Measurements from ENCODE around the gene MID1.
"Not testable (repeated sequence)": the region's sequence is repeated elsewhere in the genome, so short reads cannot be mapped to it uniquely, and the experiment has no call there.

The MID1 gene

DNA sequence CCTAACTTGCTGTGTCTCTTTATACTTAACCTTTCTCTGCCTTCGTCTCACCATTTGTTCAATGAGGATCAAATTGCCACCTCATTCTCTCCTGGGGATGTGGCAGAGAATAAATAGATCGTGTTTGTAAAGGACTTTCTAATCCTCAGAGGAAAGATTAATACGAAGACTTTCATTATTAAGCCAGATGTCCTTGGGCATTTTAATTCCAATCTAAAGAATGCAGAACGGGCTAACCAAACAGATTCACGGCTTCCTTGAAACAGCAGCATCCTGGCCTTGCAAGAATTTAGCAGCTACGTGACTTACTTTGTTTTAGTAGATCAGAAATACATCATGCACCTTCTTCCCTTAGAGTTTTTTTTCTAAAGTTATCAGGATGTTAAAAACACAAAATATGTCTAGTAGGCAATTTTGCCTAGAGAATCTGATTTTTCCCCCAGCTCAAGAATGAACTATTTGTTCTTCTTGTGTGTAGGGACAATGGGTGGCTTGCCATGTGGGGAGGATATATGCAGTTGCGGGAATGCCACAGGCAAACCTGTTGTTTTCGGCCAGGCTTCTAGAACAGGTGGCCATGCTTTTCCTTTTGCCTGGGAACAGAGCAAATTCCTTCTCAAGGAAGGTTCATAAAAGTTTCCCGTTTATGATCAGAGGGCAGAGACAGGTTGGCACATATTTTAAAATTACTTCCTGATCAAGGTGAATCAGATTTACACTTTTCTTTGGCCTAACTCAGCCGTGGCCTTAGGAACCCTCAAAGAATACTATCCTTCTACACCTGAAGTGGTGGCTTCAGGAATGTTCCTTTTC lies 3.0 kb downstream of the MID1 start:
- peak; percentile 65 for DNase-seq (ENCODE audit: low read depth)

DNA sequence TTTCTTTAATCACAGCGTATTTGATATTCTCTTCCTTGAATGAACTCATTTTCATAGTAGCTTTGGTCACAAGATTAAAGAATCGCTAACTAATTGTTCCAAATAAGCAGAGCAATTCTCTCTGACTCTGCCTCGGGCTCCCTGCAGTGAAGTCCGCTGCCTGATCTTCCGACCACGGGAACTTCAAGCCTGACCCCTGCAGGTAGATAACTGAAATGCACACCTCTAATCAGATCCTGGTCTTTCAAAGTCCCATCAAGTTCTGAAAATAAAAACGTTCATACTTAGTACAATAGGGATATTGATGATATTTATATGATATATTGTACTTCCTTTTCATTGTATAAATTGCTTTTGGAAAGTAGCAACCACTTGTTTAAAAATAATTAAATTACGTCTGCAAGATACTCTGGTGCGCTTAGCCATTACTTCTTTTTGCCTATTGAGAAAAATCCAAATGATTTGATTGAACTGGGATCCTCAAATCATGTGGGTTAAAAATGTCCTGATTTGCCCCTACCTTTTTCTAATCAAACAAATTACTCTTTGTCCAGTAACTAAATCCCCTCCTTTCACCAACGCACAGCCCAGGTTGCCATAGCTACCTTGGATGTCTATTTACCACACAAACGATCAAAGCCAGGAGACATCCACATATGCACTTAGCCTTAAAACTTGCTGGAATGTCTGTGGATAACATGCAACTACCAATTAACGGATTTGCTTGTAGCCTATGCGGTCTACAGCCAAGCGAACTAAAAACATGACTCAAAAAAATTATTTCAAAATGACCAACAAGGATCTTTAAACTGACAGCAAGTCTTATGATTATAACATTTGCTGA lies 4.2 kb downstream of the MID1 start:
- peak; percentile 73 for DNase-seq (ENCODE audit: low read depth)

DNA sequence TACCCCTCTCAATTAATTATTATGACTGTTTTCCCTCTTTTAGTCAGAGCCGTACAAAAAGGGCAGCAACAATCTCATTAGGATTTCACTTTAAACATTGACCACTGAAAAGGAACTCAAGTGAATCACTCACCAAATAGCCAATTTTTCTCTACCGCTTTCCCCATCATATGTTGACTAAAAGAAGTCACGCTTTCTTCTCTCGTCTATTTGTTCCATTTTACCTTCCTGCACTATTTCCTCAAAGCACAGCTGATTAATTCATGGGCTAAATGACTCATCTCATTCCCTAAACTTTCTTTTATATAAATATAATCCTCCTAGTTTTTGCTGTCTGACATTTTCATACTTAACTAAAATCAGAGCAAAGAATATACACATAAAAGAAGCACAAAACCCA lies 8.2 kb downstream of the MID1 start:
- DNase-seq (ENCODE audit: low read depth) = peak; percentile 70

DNA sequence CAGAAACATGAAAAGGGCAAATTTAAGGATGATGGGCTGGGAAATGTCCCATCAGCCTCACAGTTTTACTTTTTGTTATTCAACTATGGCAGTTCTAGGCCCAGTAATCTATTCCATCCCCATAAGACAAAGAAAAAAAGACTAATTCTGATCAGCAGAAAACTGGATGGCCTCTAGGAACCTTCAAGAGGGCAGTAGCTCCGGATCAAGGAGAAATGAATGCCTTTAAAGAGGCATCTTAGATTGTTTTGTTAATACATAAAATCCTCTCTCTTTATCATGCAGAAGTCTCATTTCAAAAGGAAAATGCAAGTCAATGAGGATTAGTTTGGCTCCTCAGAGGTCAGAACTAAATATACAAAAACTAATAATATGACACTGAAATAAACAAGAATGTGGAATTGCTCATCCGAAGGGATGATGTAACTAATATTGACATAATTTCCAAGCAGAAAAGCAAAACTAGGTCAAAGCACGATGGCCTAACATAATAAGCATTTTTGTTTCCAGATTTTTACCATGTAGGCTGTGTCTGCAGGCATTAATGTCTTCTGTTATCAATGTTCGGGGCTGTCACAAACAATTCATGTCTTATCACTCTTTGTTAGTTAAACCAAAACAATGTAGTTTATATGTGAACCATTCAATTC lies 8.8 kb downstream of the MID1 start:
- DNase-seq (ENCODE audit: low read depth) = no peak

DNA sequence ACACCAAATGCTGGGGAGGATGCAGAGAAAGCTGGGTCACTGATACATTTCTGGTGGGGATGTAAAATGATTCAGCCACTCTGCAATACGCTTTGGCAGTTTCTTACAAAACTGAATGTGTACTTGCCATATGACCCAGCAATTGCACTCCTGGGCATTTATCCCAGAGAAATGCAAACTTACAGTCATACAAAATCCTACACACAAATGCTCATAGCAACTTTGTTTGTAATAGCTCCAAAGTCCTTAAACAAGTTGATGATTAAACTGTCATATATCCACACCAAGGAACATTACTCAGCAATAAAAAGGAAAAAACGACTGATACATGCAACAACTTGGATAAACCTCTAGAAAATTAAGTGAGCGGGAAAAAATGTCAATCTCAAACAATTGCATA lies 12.3 kb downstream of the MID1 start:
- DNase-seq (ENCODE audit: low read depth) = peak; percentile 66

DNA sequence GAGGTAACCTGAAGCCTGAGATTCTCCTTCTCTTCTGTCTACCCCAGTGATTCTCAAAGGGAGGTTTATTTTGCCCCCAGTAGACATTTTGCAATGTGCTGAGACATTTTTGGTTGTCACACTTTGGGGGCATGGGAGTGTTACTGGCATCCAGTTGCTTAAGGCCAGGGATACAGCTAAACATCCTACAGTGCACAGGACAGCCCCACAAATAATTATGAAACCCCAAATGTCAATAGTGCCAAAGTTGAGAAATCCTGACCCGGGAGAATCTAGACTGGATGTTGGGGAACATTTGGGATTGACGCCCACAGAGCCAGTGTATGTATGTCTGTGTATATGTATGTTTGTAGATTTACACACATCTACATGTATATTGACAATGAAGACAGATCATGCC lies 13.2 kb downstream of the MID1 start:
- DNase-seq (ENCODE audit: low read depth) = no peak

DNA sequence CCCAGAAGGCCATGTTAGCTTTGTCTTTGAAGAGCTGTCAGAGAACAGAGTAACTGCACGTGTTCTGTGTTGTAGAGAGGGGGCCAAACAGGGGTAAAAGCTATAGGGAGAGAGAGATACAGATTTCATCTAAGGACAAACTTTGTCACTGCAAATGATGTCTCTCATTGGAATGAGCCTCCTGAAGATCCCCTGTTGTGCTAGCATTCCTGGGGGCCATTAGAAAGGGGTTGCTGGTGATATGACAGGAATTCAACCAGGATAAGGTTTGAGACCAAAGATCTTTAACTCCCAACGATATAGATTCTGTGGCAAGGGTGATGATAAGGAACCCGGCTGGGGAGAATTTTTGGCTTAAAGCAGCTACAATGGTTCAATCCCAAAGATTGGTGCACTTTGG lies 16.8 kb downstream of the MID1 start:
- no peak for DNase-seq (ENCODE audit: low read depth)

DNA sequence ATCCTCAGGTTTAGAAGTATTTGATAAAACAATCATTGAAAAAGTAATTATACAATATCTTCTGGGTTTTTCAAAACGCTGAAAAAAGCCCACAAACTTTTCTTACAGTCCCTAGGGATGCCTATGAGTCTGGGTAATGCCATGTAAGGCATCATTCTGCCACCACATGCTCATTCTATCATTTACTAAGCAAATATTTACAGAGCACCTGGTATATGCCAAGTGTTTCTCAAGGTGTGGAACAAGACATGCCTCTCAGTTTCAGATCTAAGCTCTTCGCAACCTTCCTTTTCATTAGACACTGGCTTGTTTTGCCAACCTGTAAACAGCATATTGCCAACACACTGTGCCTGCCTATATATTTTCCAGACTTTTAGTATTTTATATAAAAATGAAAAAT lies 17.7 kb downstream of the MID1 start:
- DNase-seq (ENCODE audit: low read depth) = no peak

DNA sequence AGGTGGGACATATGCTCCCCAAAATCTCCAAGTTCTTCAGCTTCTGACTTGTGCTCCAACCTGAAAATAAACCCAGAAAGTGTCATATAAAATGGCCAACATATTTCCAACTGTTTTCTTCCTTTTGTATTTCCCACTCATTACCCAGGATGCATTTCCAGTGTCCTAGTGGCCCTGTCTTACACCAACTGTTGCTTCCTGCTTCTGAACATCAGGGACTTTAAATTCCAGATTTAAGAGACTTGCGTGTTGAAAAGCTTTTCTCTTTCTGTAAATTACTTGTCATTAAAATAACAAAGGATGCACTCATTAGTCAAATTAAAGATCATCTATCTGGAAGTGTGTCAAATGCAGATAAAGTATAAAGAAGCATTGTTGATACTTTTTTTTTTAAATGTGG lies 19.9 kb downstream of the MID1 start:
- DNase-seq (ENCODE audit: low read depth) = no peak

DNA sequence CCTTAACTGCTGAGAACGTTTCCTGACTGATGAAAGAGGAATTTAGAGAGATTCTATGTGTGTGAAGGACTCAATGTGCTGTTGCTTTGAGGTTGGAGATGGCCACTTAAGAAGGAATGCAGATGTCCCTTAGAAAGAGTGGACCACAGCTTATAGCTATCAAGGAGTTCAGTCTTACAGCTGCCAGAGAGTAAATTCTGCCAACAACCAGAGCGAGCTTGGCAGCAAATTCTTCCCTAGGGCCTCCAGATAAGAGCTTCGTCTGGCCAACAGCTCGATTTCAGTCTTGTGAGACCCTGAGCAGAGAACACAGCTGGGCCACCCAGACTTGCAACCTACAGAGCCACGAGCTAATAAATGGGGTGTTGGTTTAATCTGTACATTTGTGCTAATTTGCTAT lies 21.8 kb downstream of the MID1 start:
- DNase-seq (ENCODE audit: low read depth) = no peak

DNA sequence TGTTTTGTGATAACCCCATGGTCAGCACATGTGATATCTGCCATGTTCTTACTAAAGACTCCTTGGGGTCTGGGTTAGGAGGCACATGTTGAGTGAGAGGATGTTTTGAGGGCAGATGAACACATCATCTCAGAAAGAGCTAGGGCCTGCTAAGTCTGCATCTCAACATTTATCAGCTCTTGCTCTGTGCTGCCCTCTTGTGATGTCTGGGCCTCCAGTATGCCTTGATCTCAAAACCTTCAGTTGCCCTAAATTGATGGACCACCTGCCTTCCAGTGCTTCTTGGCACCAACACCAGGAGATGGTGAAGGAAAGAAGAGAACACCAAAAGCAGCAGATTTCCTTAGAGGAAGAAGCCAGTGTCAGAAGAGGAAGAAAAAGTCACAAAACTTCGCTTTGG lies 22.5 kb downstream of the MID1 start:
- peak; percentile 61 for DNase-seq (ENCODE audit: low read depth)

DNA sequence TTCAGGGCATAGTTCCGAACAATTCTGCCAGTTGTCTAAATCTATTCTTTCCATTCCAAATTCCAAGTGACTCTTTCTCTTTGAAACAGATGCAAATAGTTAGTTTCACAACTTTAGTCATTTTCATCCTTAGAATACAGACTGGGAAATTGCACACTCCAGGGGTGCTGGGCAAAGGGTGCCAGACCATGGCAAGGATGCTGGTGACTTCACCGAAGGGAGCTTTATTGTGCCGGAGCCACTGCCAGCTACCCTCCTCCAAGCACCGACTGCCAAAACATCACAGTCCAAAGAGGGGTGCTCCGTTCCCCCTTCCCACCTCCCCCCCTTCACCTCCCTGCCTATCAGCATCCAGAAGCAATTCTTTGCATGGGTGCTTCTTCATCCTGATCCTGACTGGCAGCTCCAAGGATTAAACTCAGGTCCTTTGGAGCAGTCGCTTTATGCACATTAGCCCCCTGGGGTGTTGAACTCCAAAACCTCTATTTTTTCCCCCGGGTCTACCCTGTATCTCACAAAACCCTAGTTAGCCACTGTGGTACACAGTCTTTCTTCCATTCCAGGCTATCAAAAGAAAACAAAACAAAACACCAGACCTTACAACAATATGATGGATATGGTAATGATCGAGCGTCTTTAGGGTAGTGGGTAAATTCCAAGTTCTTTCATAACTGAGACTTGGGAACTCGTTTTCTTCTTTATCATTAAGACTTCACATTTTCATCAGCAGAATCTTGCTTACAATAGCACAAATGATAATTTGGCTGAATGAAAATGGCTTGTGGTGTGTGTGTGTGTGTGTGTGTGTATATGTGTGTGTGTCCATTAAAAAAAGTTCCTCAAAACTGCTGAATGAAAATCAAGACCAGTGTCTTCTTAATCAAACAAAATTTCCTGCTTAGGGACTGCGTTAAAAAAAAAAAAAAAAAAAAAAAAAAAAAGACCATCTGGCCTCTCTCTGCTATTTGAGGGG lies 28.7 kb downstream of the MID1 start:
- no peak for DNase-seq (ENCODE audit: low read depth)

DNA sequence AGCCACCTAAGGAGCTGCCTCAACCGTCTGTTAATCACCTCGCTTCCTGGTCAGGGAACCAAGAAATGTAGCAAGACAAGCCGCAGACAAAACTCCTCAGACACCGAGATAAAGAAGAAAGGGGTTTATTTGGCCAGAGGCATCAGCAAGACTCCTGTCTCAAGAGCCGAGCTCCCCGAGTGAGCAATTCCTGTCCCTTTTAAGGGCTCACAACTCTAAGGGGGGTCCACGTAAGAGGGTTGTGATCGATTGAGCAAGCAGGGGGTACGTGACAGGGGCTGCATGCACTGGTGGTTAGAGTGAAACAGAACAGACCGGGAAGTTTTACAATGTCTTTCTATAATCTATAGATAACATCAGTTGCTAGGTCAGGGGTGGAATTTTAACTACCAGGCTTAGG lies 30.6 kb downstream of the MID1 start:
- DNase-seq (ENCODE audit: low read depth) = not testable (repeated sequence)

DNA sequence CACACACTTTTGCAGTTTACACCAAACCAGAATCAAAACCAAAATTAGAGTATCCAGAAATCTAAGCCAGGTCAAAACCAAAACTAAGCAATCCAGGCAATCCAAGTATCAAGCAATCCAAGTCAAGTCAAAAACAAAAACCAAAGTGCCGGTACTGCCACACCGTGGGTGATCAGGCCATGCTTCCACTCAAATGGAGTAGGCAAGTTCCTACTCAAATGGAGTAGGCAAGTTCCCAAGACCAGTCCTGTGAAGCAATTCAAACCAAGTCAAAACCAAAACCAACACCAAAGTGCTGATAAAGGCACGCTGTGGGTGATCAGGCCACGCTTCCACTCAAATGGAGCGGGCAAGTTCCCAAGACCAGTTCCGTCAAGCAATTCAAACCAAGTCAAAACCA lies 31.3 kb downstream of the MID1 start:
- no peak for DNase-seq (ENCODE audit: low read depth)

DNA sequence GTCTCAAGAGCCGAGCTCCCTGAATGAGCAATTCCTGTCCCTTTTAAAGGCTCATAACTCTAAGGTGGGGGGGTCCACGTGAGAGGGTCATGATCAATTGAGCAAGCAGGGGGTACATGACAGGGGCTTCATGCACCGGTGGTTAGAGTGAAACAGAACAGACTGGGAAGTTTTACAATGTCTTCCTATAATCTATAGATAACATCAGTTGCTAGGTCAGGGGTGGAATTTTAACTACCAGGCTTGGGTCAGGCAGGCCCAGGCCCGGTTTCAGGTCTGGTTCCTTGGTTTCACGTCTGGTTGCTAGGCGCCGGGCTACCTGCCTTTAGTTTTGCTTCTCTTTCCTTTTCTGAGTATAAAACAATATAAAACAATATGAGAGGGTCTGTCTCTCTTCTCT lies 35.5 kb downstream of the MID1 start:
- DNase-seq (ENCODE audit: low read depth) = not testable (repeated sequence)

DNA sequence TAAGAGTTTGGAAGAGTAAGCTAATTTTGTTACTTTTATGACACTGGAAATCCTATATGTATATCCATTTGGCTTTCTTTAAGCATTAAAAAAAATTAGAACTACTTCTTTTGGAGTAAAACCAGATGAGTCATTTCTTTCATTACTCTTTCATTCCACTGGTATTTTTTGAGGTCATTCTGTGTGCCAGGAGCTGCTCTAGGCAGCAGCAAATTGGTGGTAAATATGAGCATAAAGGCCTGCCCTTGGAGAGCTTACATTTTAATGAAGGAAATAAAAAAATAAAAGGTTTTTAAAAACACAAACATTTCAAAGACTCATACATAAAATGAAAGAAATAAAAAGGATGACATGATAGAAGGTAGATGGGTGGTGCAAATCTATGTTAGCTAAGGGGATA lies 37.4 kb downstream of the MID1 start:
- DNase-seq (ENCODE audit: low read depth) = peak; percentile 67

DNA sequence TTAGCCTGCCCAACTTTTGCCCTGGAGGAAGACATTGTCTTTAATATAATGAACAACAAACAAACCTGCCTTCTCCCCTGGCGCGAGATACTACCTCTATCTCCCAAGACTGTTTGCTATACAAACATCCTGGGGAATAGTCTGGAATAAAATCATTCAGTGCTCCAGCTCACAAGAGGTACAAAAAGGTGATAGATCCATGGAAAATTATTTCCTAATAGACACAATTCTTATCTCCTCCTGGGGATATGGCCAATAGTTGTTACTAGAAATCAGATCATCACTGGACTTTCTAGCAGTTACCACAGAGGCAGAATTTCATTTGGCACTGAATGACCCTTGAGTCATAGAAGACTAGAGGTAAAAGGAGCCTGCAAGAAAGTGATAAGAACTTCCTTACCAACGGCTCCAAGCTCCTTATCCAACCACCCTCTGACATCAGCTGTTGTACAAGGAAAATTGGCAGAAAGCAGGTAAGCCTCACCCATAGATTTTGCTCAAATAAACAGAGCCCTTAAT lies 38.1 kb downstream of the MID1 start:
- no peak for DNase-seq (ENCODE audit: low read depth)

DNA sequence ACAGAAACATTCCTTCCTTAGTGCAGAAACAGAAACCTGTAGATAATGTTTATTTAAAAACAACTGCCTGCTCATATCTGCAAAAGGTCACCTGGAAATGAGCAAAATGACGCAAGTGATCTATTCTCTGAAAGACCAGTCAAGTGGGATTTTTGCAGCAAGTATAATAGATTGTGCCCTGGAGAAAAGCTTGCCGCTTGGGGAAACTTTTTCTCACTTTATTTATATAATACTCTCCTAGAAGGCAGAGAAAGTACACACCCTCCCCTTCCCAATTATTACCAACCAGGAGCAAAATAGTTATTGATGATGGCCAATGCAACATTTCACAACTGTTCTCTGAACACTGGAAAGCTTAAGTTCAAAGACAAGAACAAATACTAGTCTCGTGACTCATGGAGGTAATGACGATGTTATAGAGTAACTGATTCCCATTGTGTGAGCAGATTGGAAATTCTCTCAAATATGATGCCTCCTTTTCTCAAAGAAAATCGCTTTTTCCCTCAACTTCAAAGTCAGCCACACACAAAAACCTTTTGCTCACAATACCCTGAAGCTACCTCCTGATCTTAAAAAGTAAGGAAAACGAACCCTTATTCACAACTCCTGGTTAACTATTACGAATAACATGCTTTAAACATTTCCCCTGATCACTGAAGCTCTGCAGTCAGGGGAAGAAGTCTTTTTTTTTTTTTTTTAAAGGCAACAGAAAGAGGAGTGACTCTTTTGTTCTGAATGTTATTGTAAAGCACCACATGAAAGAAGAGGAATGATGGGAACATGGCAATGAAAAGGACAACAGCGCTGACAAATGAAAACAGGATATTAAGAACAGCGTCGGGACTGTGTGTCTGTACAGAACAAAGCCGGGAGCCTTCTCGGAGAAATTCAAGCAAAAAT lies 41.0 kb downstream of the MID1 start:
- peak; percentile 57 for DNase-seq (ENCODE audit: low read depth)

DNA sequence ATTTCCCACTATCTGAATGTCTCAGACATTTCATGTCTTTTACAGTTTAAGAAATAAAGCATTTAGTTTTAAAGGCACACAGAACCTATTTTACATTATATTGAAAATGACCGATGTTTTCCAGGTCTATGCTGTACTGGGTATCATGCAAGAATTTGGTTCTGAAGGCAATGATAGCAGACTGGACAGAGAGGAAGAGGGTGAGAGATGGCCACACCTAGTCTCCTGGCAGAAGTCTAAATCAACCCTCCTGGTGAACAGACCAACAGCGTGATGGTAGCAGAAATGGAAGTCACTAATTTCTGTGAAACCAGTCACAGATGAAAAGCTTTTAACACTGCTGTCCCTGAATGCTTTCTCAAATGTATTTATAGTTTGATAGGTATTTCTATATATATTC lies 41.9 kb downstream of the MID1 start:
- no peak for DNase-seq (ENCODE audit: low read depth)

DNA sequence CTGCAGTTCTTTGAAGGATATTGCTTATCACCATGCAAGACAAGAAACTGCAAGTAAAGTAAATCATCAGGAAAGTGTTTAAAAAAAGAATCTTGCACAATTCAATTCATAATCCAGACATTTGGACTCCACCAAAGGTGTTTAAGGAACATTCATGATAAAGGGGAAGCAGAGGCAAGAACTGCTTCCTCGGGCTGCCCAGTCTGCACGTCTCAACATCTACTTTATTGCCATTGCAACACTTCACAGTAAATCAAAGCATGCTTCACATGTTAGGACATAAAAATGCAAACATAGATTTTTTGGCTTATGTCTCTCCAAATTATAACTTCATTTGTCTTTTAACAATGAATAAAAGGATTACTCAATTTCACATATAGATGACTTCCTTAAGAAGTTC lies 42.5 kb downstream of the MID1 start:
- no peak for DNase-seq (ENCODE audit: low read depth)
